Coronary artery (tissue), 2 donors: ENCODE measurements around the gene AMBRA1.

Source experiments
- DNase-seq: peaks from one replicate; pipeline ENCODE4 v3.0.0-alpha.2; 2017; ENCODE audit warnings: low spot score
- H3K27ac ChIP-seq, 2 donors: fragments of 200-600 bp; sonication (generic); one replicate each; pipeline ENCODE4 v1.5.1; 2016 to 2019
- H3K4me3 ChIP-seq: fragments of 200-600 bp; sonication (generic); 2 replicates; pipeline ENCODE4 v1.5.1; 2016; ENCODE audit warnings: mild to moderate bottlenecking, moderate library complexity
- CTCF ChIP-seq: fragments of 200-600 bp; sonication (generic); IDR thresholded peaks from one replicate; pipeline ENCODE4 v1.5.1; 2019; ENCODE audit warnings: antibody characterized with exemption

Gene AMBRA1

GRCh38 chr11:46555267-46556054, 38.4 kb downstream of the AMBRA1 start:
- peak overlapping the region; percentile 37 to 68 for H3K27ac ChIP-seq
- TF ChIP-seq CTCF = no peak
- no peak overlapping the region for H3K4me3 ChIP-seq
- no peak for DNase-seq

- no peak for TF ChIP-seq CTCF
- DNase-seq = no peak
- Histone ChIP-seq H3K27ac (peak overlapping the region; percentile 46 to 68), H3K4me3 (peak overlapping the region; percentile 15)
These were observed 39.3 kb downstream of the AMBRA1 start for GRCh38 chr11:46554213-46555147.

GRCh38 chr11:46553814-46554212, 40.0 kb downstream of the AMBRA1 start:
- Histone ChIP-seq H3K4me3 (peak overlapping the region; percentile 22), H3K27ac (peak overlapping the region; percentile 46 to 61)
- no peak for TF ChIP-seq CTCF
- no peak for DNase-seq

- no peak for TF ChIP-seq CTCF
- Histone ChIP-seq H3K27ac (no peak overlapping the region), H3K4me3 (no peak overlapping the region)
- DNase-seq = no peak
These were observed 42.6 kb downstream of the AMBRA1 start for GRCh38 chr11:46551261-46551660.

GRCh38 chr11:46547579-46547978, 46.2 kb downstream of the AMBRA1 start:
- no peak for TF ChIP-seq CTCF
- no peak overlapping the region for H3K27ac ChIP-seq
- DNase-seq = no peak
- H3K4me3 ChIP-seq = no peak overlapping the region

- Histone ChIP-seq H3K27ac (no peak overlapping the region), H3K4me3 (no peak overlapping the region)
- no peak for DNase-seq
- TF ChIP-seq CTCF = no peak
These were observed 50.3 kb downstream of the AMBRA1 start for GRCh38 chr11:46543564-46543963.
